Kidney glomerular epithelial cell (primary cell): ENCODE measurements around the gene DAGLB.
A peak's percentile ranks its signal among the peaks of the same experiment; 100 is the strongest.
"Not testable (repeated sequence)": the region's sequence is repeated elsewhere in the genome, so short reads cannot be mapped to it uniquely, and the experiment has no call there.

Experiments used
- DNase-seq: peaks from one replicate; lab custom pipeline; 2025; lab: John Stamatoyannopoulos, UW

DAGLB gene

DNA sequence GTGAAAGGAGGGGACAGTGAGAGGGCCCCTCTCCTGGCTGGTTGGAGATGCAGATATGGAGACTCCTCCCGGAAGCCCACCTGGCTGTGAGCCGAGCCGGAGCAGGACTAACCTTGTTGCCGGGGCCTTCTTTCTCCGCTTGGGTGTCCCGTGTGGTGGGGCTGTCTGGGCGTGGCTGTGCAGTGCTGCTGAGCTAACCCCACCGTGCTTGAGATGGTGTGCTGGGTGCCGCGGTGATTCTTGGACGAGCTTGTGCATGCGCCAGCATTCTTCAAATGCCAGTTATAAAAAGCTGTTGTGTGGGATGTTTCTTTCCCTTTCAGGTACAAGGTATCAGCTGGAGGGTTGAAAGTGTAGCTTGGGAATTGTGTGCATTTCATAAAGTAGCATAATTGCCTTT lies 48.8 kb downstream of the DAGLB start:
- DNase-seq = peak; percentile 36

DNA sequence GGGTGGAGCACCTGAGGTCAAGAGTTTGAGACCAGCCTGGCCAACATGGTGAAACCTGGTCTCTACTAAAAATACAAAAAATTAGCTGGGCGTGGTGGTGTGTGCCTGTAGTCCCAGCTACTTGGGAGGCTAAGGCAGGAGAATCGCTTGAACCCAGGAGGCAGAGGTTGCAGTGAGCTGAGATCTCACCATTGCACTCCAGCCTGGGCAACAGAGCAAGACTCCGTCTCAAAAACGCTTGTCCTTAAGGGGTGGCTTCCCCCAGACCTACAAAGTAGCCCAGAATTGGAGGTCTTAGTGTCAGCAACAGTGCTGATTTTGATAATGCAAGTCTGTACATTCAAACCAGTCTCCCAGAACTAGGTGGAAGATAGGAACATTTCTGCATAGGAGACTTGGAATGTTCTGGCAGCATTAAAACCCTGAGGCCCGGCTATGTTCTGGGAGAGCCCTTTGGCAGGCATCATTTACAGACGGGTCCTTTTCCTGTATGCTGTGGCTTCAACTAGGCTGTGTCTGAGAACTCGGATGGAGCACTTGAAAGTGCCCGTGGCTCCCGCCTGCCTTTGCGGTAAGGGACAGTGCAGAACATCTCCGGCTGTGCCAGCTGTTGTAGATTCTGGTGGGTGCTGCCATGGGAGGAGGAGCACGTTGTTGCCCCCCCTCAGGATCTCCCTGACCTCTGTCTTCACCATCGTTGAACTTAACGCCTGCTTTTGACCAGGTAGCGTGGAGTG lies 49.8 kb downstream of the DAGLB start:
- DNase-seq = not testable (repeated sequence)

DNA sequence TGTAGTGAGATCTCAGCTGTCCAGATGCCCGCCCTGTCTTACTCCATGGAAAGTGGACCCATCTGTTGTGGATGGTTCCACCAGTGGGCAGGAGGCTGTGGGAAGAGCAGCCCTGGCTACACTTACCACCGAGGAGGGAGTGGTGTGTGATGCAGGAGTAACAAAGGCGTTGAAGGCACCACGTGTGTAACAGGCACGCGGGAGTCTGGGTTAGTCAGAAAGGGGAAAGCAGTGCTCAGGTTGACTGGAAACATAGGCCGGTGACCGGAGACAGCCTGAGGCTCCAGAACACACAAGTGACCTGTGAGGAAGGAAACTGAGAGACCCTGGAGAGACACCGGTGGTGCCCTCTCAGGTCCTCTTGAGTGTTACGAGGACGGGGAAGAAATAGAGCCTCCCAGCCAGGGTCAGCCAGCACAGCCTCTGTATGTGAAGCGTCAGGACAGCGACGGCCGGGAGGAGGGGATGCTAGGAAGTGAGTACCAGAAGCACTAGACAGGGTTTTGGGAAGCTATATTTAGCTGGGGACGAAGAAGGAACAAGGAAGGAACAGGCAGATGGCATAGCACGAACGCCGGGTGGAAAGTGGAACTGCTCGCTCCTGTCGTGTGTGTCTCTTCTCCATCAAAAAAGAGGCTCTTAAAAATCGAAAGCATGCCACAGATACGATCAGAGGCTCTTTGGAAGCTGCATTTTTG lies 51.7 kb downstream of the DAGLB start:
- no peak for DNase-seq

DNA sequence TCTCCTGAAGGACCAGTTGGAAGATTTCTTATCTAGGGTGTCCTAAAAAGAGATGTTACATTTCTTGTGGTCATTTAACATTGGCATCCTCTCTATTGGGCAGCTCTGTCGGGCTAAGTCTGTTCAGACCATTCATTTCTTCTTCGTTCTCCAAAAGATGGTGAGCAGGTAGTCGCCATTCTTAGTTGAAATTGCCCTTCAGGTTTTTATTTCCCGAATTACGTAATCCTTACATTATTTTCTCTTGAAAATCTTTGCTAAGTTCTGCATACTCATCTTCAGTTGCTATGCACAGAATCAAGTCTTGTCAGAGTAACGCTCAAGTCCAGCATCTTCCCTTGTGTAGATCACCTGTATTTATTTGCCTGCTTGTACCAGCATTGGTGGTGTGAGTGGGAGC lies 53.6 kb downstream of the DAGLB start:
- DNase-seq = no peak

- no peak for DNase-seq
These were observed 54.1 kb downstream of the DAGLB start for GRCh38 chr7:6393667-6394056.

DNA sequence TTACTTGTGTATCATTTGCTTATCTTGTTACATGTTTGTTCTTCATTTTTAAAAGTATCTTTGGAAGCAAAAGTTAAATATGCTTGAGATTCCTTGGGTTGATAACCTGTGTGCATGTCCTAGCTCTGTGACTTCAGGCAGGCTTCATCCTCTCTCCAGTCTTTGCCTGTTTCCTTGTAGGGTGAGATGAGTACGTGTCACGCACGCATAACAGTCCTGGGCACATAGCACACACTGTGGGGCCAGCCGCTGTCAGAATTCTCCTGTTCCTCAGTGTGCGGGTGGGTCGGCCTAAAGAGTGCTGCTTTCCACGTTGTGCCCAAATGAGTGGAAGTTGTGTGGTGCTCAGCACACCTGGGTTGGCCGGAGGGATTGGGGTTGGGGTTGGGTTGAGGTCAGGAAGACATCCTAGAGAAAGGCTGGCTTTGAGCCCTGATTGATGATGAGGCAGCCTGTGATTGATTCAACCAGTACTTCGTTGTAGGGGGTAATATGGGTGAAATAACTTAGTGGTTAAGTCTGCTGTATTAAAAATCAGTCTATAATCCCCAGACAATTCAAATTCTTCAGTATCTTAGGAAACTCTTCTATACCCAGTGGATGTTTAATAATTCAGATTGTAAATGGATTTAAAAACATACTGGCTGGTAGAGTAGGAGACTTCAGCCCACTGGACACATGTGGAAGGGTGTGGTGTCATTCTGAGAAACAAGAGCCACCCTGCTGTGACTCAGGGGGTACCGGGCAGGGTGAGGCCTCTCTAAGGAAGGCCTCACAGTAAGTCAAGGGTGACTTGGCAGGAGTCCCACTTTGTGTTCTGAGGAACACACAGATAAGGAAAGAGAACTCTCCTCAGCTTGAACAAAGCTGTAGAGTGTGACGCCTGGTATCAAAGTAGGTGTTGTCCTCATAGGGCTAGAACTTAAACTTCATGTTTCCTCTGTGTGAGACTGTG lies 54.8 kb downstream of the DAGLB start:
- peak; percentile 20 for DNase-seq

GRCh38 chr7:6389728-6390127 lies 58.0 kb downstream of the DAGLB start:
- no peak for DNase-seq

GRCh38 chr7:6387734-6388294 lies 59.9 kb downstream of the DAGLB start:
- no peak for DNase-seq

GRCh38 chr7:6386779-6387178 lies 61.0 kb downstream of the DAGLB start:
- DNase-seq = no peak

DNA sequence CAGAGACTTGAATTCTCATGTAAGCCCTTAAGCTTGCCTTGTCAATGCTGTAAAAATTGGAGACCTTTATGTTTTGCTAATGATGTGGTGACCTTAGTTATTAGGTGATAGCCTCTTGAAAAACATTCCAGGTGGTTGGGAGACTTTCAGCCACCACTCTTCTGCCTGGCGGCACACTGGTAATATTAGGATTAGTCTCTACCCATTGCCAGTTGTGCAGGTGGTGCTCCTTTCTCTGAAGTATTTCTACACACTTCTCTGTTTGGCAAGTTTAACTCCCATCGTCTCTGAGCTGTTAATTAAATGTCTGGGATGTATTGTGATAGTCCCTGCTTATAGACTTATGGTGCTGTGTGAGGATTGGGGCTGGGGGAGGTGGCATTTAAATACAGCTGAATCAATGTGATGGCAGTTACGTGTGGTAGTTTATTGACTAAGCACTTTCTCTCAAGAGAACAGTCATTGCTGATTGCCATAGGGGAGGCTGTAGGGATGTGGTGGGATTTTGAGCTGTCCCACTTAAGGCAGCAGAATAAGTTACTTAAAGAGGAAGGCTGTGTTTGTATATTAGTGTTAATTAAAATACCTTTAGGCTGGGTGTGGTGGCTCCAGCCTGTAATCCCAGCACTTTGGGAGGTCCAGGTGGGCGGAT lies 61.7 kb downstream of the DAGLB start:
- no peak for DNase-seq

DNA sequence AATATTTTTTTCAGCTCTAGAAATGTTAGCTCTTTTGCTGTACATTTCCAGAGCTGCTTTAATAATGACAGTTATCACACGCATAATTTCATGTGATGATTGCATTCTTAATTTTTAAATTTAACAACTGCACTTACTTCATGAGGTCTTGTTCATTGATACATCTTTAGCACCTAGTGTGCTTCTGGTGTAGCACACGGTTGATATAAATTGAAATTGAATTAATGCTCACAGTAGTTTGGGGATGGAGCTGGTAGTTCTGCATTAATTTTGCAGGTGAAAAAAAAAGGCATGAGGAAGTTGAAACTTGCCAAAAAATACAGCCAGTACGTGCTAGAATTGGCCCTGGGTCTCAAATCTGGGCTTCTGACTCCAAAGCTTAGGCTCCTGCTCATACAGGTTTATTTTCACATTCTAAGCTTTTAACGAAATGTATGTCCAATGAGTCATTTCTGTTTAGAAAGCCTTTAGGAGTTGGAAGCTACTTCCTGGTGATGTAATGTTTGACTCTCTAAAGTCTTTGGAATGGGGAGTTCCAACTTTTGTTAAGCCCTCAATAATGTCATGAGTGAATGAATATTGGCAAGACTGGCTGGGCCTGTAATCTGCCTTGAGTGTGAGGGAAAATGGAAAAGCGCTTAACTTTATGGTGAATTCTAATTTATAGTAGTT lies 62.5 kb downstream of the DAGLB start:
- peak; percentile 95 for DNase-seq

DNA sequence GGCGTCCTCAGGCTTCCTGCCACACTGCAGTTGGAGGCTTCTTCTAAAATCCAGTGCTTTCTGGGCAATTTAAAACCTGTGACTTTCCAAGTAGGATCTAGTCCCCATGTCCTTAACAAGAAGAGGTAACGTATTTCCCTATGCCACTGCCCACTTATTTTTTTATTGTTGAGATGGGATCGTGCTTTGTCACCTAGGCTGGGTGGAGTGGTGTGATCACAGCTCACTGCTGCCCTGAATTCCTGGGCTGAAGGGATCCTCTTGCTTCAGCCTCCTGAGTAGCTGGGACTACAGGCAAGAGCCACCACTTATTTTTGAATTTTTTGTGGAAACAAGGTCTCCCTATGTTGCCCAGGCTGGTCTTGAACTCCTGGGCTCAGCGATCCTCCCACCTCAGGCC lies 63.4 kb downstream of the DAGLB start:
- DNase-seq = no peak

- no peak for DNase-seq
These were observed 64.9 kb downstream of the DAGLB start for GRCh38 chr7:6382817-6383216.

DNA sequence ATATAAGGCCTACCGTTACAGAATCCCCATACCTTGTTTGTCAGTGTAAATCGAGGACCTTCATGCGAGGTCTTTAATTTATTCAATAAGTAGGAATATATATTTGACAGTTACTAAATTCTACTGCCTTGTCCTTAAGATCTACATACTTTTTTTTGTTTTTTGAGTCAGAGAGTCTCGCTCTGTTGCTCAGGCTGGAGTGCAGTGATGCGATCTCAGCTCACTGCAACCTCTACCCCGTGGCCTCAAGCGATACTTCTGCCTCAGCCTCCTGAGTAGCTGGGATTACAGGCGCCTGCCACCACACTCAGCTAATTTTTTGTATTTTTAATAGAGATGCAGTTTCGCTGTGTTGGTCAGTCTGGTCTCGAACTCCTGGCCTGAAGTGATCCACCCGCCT lies 65.9 kb downstream of the DAGLB start:
- DNase-seq = not testable (repeated sequence)

DNA sequence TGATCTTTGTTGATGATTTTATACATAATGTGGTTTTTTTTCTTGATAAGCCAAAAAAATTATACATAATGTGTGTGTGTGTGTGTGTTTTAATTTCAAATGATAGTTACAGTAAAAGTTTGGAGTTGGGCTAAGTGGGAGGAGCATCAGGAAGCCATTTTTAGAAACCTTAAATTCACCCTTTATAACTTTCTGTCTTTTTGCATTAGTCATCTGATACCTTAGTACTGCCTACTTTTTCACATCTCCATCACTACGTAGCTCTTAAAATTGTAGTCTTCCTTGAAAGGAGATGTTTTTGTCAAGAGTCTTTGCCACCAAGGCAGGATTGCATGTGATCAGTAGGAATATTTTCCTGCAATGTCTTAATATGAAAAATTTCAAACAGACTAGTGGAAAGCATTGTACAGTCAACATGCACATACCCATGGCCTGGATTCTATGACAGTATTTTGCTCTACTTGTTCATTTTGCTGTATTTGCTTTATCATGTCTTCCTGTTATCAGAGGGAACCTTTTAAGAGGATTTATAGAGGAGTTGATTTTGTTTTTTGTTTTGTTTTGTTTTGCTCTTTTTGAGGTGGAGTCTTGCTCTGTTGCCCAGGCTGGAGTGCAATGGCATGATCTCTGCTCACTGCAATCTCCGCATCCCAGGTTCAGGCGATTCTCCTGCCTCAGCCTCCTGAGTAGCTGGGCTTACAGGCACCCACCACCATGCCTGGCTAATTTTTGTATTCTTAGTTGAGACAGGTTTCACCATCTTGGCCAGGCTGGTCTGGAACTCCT lies 67.3 kb downstream of the DAGLB start:
- DNase-seq = no peak

GRCh38 chr7:6379886-6380285 lies 67.9 kb downstream of the DAGLB start:
- DNase-seq = no peak

DNA sequence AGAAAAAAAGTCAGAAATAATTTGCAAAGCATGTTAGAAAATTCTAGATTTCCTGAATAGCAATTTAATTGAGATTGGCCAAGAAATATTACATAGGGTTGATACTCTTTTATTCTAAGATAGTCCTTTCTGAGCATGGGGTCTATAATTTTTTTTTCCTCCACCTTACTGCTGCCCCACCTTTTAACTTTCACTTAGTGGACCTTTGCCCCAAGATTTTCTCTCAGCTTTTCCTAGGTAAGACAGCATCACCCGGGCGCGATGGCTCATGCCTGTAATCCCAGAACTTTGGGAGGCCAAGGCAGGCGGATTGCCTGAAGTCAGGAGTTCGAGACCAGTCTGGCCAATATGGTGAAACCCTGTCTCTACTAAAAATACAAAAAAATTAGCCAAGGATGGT lies 69.2 kb downstream of the DAGLB start:
- not testable (repeated sequence) for DNase-seq

DNA sequence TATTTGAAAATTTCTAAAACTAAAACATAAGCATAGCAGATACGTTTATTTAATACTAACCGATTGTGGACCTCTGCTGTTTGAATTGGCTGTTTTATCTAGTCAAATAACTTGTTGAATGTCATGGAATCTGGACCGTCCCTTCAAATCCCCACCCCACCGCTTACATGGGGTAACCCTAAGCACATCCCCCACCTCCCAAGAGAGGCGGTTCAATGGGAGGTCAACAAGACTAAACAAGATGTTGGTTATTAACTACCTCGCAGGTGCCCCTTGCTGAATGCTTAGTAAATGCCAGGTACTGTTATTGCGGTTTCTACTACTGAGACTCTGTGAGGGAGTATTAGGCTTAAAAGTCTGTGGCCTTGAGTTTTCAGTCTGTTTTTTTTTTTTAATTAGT lies 70.9 kb downstream of the DAGLB start:
- DNase-seq = peak; percentile 30

- DNase-seq = no peak
These were observed 72.2 kb downstream of the DAGLB start for GRCh38 chr7:6375348-6376101.
